HFFc6 (cell line): Measurements from ENCODE around the gene UBE2K. TPM values are rescaled to one million over a fixed set of nuclear protein-coding genes. Genes with fewer than 3 reads are reported as not detected.
"Not testable (repeated sequence)": the region's sequence is repeated elsewhere in the genome, so short reads cannot be mapped to it uniquely, and the experiment has no call there.

Experiments
- DNase-seq: peaks from one replicate; pipeline ENCODE4 v3.0.0-alpha.2; 2018
- H3K27ac Mint-ChIP-seq: 2 replicates; pipeline ENCODE4 v1.8.0; 2020; ENCODE audit warnings: mild to moderate bottlenecking, mixed read lengths
- H3K27me3 Mint-ChIP-seq: 2 replicates; pipeline ENCODE4 v1.8.0; 2021; ENCODE audit warnings: mild to moderate bottlenecking, moderate library complexity, mixed read lengths; ENCODE audit not compliant: insufficient read depth
- H3K36me3 Mint-ChIP-seq: 2 replicates; pipeline ENCODE4 v1.8.0; 2021; ENCODE audit warnings: low read depth, mixed read lengths
- H3K4me1 Mint-ChIP-seq: 2 replicates; pipeline ENCODE4 v1.8.0; 2020; ENCODE audit warnings: low read depth, mixed read lengths
- H3K4me3 Mint-ChIP-seq: 2 replicates; pipeline ENCODE4 v1.8.0; 2020; ENCODE audit warnings: mild to moderate bottlenecking, moderate library complexity, mixed read lengths
- H3K9me3 Mint-ChIP-seq: 2 replicates; pipeline ENCODE4 v1.8.0; 2020; ENCODE audit warnings: mild to moderate bottlenecking, mixed read lengths
- total RNA-seq, 6 experiments: library from RNA; stranded (reverse); fragmentation: NEBNext Ultra II Directional; extraction: Animal tissue kit (Norgen Biotek cat#: 25700); gene quantifications; 2 replicates in 1 of 6; 3 replicates in 5 of 6; pipeline ENCODE4 v1.2.3, GENCODE V29; 2021
- TF ChIP-seq, protein P1 (sequence below): fragments of 200-600 bp; sonication (generic); IDR thresholded peaks from 2 replicates; pipeline ENCODE4 v1.5.0; 2021; ENCODE audit warnings: antibody characterized with exemption, mild to moderate bottlenecking

The UBE2K gene
- total RNA-seq, 6 experiments from 2014 or later, result 84.8 to 104 (median 90.6) TPM

DNA sequence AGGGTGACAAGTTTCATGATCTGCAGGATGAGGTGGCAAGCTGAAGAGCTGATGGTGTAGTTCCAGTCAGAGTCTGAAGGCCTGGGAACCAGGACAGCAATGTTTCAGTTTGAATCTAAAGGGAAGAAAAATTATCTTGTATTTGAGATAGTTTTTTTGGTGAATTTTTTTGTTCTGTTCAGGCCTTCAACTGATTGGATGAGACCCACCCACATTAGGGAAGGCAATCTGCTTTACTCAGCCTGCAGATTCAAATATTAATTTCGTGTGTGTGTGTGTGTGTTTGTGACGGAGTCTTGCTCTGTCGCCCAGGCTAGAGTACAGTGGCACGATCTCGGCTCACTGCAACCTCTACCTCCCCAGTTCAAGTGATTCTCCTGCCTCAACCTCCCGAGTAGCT is 37.2 kb upstream of the UBE2K start:
- H3K27ac Mint-ChIP-seq, result no peak overlapping the region
- H3K36me3 Mint-ChIP-seq, result no peaks in the 10 kb centered on the region
- no peaks in the 10 kb centered on the region; the same call in 1 of the 2 replicates for H3K27me3 Mint-ChIP-seq
- H3K4me3 Mint-ChIP-seq, result no peak overlapping the region
- H3K9me3 Mint-ChIP-seq, result no peaks in the 10 kb centered on the region
- peaks cover 20% of the 10 kb centered on the region for H3K4me1 Mint-ChIP-seq
- DNase-seq, result no peak
- TF ChIP-seq, protein P1, sequence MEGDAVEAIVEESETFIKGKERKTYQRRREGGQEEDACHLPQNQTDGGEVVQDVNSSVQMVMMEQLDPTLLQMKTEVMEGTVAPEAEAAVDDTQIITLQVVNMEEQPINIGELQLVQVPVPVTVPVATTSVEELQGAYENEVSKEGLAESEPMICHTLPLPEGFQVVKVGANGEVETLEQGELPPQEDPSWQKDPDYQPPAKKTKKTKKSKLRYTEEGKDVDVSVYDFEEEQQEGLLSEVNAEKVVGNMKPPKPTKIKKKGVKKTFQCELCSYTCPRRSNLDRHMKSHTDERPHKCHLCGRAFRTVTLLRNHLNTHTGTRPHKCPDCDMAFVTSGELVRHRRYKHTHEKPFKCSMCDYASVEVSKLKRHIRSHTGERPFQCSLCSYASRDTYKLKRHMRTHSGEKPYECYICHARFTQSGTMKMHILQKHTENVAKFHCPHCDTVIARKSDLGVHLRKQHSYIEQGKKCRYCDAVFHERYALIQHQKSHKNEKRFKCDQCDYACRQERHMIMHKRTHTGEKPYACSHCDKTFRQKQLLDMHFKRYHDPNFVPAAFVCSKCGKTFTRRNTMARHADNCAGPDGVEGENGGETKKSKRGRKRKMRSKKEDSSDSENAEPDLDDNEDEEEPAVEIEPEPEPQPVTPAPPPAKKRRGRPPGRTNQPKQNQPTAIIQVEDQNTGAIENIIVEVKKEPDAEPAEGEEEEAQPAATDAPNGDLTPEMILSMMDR, result no peak

DNA sequence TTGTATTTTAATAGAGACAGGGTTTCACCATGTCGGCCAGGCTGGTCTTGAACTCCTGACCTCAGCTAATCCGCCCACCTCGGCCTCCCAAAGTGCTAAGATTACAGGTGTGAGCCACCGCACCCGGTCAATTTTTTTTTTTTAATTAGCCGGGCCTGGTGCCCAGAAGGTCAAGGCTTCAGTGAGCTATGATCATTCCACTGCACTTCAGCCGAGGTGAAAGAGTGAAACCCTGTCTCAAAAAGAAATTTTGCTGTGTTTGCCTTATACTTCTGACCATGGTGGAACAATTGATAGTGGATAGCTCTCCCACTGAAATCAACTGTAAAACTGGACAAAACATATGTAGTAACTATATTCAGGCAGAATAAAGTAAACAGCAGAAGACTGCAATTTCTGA is 35.3 kb upstream of the UBE2K start:
- TF ChIP-seq, protein P1, result no peak
- no peaks in the 10 kb centered on the region for H3K9me3 Mint-ChIP-seq
- no peaks in the 10 kb centered on the region for H3K36me3 Mint-ChIP-seq
- H3K4me1 Mint-ChIP-seq, result peaks cover 20% of the 10 kb centered on the region
- no peaks in the 10 kb centered on the region; the same call in 1 of the 2 replicates for H3K27me3 Mint-ChIP-seq
- H3K4me3 Mint-ChIP-seq, result no peak overlapping the region
- H3K27ac Mint-ChIP-seq, result no peak overlapping the region
- DNase-seq, result no peak

DNA sequence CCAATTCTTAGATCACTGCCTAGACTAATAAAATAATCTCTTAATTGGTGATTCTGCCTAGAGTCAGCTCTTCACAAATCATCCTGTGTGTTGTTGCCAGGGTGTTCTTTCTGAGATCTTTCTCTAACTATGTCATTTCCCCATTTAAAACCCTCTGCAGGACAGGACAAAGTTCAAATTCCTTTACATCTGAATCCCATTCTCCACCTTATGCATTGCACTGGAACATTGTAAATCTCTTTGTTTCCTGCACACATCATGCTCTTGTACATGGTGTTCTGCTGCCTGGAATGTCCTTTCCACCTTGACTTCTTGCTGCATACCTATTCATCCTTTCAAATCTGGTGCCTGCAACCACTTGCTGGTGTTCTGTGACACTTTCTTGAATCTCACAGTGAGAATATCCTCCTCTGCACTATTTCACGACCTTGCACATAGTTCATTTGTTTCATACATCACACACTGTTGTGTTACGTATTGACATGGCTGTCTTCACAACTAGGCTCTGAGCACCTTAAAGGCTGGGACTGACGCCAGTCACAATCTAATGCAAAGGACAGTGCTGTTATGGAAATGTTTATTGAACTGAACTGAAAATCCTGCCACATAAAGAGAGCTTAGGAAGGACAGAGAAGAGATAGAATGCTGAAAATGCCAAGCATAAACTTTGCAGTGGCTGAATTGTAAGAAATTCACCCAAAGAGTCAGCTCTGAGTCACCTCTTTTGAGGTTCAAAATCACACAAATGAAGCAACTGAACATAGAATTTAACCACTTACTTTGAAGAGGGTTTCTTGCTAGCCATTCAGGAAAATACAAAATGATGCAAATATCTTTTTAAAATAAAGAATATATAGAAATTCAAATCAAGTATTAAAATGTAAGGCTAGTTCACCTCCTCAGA is 32.9 kb upstream of the UBE2K start:
- H3K27ac Mint-ChIP-seq, result peak overlapping the region; percentile 48; the same call in 1 of the 2 replicates
- H3K4me1 Mint-ChIP-seq, result peaks cover 16% of the 10 kb centered on the region
- no peaks in the 10 kb centered on the region for H3K9me3 Mint-ChIP-seq
- H3K36me3 Mint-ChIP-seq, result no peaks in the 10 kb centered on the region
- DNase-seq, result peak; percentile 43
- TF ChIP-seq, protein P1, result no peak
- no peaks in the 10 kb centered on the region; the same call in 1 of the 2 replicates for H3K27me3 Mint-ChIP-seq
- peak overlapping the region; percentile 3; the same call in 1 of the 2 replicates for H3K4me3 Mint-ChIP-seq

DNA sequence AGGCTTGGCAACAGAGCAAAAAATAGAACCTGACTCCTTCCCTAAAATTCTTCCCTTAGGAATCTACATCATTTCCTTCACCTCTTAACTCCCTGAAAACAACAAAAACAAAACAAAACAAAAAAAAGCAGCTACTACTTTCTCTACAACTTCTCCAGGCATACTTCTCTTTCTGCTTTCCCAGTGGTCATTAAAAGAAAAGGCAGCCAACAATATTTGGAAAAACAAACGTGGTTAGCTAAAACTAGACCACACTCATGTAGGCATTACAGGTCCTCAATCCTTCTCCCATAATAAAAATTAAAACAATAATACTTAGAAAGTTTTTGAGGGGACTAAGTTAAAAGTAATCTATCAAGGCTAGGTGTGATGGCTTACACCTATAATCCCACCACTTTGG is 30.2 kb upstream of the UBE2K start:
- Mint-ChIP-seq H3K36me3 (0 out of 2 replicates have a peak, but pooled peaks cover 5% of the 10 kb centered on the region), H3K4me1 (peaks cover 12% of the 10 kb centered on the region), H3K4me3 (no peak overlapping the region), H3K9me3 (peaks cover 5% of the 10 kb centered on the region; the same call in 1 of the 2 replicates), H3K27me3 (peaks cover 3% of the 10 kb centered on the region; the same call in 1 of the 2 replicates), H3K27ac (no peak overlapping the region)
- DNase-seq, result no peak
- TF ChIP-seq, protein P1, result no peak

DNA sequence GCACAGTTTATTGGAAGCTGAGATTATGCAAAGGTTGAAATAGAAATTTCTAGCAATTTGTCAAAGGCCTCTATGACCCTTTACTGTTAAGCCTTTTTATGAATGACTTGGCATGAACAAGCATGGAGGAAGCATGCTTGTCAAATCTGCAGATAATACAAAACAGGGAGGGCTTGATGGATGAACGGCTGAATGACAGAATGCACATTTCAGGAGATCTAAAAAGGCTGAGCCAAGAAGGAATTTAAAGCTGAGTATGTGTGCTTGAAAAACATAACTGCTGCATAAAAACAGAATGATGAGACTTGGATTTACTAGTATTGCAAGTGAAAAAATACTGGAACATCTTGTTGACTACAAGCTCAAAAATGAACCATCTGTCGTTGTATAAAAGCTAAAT is 29.0 kb upstream of the UBE2K start:
- TF ChIP-seq, protein P1, result no peak
- Mint-ChIP-seq H3K27me3 (peaks cover 4% of the 10 kb centered on the region; the same call in 1 of the 2 replicates), H3K27ac (no peak overlapping the region), H3K9me3 (peaks cover 5% of the 10 kb centered on the region; the same call in 1 of the 2 replicates), H3K36me3 (0 out of 2 replicates have a peak, but pooled peaks cover 5% of the 10 kb centered on the region), H3K4me3 (no peak overlapping the region), H3K4me1 (peaks cover 12% of the 10 kb centered on the region)
- peak; percentile 1 for DNase-seq

DNA sequence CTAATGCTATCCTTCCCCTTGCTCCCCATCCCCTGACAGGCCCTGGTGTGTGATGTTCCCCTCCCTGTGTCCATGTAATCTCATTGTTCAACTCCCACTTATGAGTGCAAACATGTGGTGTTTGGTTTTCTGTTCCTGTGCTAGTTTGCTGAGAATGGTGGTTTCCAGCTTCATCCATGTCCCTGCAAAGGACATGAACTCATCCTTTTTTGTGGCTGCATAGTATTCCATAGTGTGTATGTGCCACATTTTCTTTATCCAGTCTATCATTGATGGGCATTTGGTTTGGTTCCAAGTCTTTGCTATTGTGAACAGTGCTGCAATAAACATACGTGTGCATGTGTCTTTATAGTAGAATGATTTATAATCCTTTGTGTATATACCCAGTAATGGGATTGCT is 27.6 kb upstream of the UBE2K start:
- not testable (repeated sequence) for H3K36me3 Mint-ChIP-seq, H3K4me3 Mint-ChIP-seq, H3K27ac Mint-ChIP-seq, H3K9me3 Mint-ChIP-seq, H3K4me1 Mint-ChIP-seq, H3K27me3 Mint-ChIP-seq, DNase-seq

DNA sequence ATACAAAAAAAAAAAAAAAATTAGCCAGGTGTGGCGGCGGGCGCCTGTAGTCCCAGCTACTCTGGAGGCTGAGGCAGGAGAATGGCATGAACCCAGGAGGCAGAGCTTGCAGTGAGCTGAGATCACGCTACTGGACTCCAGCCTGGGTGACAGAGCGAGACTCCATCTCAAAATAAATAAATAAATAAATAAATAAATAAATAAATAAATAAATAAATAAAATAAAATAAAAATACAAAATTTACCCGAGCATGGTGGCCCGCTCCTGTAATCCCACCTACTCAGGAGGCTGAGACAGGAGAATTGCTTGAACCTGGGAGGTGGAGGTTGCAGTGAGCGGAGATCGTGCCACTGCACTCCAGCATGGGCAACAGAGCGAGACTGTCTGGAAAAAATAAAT is 22.3 kb upstream of the UBE2K start:
- not testable (repeated sequence) for H3K4me3 Mint-ChIP-seq, H3K27me3 Mint-ChIP-seq, H3K4me1 Mint-ChIP-seq, DNase-seq, H3K27ac Mint-ChIP-seq, H3K36me3 Mint-ChIP-seq, H3K9me3 Mint-ChIP-seq

DNA sequence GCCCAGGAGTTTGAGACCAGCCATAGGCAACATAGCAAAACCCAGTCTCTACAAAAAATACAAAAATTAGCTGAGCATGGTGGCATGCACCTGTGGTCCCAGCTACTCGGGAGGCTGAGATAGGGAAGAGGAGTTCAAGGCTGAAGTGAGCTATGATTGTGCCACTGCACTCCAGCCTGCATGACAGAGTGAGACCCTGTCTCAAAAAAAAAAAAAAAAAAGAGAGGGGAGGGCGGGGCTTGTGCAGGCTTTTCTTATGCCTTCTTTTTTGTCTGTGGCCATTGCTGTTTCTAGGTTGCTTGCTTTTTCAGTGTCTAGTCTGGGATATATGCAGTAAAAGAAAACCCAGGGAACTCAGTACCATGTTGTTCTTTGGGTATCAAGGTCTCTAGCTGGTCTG is 16.9 kb upstream of the UBE2K start:
- not testable (repeated sequence) for H3K36me3 Mint-ChIP-seq, H3K9me3 Mint-ChIP-seq, H3K27me3 Mint-ChIP-seq, DNase-seq, H3K4me1 Mint-ChIP-seq, H3K4me3 Mint-ChIP-seq, H3K27ac Mint-ChIP-seq
